GM21423 (cell line): ENCODE measurements around the gene OSBPL8.

Experiments used
- ATAC-seq: cut with Tn5 transposase; IDR thresholded peaks from one replicate; pipeline ENCODE4 v1.9.1; 2021; ENCODE audit warnings: mild to moderate bottlenecking, moderate library complexity; ENCODE audit not compliant: unreplicated experiment

The OSBPL8 gene

DNA sequence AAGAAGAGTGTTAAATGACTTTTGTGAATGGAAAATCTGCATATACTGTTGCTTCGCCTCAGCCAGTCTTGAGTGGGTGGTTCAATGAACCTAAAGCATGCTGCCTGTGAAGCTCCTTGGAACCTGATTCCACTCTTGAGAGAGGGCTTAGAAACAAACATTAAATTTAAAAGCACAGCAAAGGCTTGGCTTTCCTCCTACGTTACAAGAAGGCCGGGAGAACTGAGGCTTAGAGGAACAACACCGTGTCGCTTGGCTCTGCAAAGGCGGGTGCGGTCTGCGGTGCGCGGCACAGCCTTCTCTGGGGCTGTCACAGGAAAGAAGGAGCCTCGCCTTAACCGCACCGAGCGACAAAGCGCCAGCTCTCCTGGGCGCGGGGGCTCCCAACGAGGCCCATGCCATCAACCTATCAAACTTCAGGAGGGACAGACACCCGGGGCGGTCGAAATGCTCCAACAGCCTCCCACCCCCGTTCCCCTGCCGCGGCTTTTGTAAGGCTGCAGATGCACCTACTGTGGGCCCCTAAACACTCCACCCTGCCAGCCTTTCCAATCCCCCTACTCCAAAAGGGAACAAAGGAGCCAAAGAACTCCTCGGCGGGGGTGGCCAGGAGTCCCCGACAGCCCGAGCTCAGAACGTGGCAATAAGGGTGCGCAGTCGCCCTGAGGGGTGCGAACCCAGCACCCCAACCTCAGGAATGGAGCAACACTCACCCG is 729 bp downstream of the OSBPL8 start:
- peak; percentile 56 for ATAC-seq

DNA sequence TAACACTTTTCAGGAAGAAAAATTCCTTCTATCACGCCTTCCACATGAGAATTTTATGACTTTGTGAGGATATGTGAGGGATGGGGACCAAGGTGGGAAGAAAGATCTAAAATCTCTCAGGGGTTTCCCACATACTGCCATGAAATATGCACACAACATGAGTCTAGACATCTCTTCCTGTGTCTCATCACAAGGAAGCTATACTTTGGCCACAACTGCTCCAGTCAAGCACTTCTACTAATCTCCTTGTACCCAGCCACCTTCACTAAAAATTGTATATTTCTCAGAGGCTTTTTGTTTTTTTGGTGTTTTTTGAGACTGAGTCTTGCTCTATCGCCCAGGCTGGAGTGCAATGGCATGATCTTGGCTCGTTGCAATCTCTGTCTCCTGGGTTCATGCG is 3.2 kb downstream of the OSBPL8 start:
- no peak for ATAC-seq

DNA sequence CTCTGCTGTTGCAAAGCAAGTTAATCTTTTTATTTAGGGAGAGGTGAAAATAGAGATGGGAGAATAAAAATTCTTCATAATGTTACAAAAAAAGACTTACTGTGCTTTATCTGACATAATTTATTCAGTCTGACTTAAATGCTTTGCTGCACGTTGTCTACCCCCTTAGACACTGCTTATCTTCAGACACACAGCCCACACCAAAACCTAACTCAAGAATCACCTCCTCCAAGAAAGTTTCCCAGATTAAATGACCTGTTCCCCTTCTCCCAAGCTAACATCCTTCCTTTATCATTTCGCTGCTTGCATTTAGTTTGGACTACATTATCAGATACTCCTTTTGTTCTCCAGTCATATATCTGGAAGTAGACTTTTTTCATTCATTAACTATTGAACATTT is 3.8 kb downstream of the OSBPL8 start:
- no peak for ATAC-seq

DNA sequence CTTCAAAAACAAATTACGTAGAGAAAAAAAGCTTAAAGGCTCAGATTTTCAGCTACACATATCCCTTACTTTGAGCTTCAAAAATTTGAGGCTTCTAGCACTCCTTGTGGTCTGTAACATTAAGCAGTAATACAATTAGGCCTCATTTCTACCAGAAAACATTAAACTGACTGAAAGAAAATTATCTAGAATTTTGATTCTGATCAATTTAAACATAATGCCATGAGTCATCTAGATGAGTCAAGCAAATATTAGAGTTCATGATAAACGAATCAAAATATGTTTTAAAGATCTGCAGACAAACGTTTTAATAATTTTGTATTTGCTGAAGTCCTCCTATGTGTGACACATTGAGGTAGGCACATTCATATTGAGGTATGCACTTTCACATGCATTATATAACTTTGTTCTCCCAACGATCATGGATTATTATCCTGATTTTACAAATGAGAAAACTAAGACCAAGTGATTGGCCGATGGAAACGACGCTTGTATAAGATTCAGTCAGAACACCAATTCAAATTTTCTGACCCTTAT is 4.3 kb downstream of the OSBPL8 start:
- no peak for ATAC-seq

DNA sequence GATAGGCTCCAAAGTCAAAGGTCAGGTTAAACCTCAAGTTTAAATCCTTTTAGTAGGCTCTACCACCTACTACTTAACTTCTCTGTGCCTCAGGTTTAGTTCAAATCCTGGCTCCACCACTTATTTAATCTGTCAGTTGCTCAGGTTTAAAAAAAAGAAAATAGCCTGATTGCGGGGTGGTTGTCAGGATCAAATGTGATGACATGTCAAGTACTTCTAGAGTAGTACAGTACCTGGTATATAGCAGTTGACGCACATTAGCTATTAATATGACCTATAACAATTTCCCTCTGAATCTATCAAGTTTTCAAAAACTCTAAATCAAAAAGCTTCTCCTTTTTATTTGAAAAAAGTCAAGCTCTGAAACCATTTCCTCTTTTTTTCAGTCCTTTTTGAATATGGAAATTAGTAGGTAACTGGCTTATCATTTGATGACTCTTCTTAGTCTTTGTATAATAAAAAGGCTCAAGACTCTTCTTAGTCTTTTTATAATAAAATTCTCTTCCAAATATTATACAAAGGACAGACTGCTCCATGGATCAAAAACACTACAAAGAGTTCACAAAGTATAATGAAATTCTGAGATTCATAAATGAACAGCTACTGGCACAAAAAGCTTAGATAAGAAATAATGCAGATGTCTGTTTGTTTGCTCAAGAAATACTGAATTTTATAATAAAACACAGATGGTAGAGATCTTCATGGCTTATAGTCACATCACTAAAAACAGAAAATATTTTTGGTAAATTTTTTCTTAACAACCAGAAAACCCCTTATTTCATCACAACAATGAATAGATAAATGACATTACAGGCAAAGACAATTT is 5.0 kb downstream of the OSBPL8 start:
- ATAC-seq: no peak

DNA sequence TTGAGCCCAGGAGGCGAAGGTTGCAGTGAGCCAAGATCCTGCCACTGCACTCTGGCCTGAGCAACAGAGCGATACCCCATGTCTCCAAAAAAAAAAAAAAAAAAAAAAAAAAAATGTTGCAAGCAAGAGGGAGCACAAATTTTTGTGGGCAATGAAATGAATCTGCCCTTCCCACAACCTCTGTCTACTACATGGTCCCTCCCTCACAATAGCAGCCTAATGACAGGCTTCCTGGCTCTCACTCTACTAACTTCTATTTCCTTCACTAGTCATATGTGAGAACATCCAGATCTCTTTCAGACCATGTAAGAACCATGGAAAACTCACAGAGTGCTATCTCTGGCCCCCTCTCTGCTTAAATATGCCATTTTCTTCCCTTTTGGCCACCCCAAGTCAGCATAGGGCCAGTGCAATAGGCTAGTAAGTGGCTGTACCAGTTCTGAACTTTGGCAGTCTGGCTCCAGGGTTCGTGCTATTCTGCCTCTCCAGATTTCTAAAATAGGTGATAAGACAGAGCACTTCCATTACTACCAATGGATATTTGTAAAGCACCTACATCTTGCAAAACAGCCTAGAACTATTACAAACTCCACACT is 7.1 kb downstream of the OSBPL8 start:
- ATAC-seq: no peak

DNA sequence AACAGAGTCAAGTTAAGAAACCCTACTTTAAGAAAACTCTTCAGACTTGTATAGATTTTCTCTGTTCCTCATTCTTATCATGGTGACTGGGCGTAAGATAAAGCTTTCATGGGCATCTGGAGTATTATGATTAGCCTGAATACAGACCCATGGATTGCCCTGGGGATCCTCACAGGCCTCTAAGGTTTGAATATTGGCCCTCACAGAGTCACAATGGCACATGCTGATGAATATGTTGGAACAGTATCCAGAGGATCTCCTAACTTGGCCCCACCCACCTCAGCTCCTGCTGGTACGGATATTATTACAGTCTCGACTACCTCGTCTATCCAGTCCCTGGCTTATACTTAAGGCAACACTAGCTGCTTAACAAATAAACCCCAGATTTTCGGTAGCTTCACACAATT is 8.1 kb downstream of the OSBPL8 start:
- no peak for ATAC-seq

DNA sequence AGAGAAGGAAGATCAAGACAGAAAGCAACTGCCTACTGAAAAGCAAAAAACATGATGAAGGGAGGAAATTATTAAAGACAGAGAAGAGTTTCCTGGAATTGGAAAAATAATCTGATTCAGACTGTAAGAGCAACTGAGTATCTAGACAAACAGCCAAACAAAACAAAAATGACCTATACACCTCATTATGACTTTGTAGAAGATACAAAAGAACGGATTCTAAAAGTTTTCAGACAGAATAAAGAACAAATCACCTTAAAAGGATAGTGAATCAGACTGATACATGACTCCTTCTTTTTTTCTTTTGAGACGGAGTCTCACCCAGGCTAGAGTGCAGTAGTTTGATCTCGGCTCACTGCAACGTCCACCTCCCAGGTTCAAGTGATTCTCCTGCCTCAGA is 10.4 kb downstream of the OSBPL8 start:
- ATAC-seq: no peak

DNA sequence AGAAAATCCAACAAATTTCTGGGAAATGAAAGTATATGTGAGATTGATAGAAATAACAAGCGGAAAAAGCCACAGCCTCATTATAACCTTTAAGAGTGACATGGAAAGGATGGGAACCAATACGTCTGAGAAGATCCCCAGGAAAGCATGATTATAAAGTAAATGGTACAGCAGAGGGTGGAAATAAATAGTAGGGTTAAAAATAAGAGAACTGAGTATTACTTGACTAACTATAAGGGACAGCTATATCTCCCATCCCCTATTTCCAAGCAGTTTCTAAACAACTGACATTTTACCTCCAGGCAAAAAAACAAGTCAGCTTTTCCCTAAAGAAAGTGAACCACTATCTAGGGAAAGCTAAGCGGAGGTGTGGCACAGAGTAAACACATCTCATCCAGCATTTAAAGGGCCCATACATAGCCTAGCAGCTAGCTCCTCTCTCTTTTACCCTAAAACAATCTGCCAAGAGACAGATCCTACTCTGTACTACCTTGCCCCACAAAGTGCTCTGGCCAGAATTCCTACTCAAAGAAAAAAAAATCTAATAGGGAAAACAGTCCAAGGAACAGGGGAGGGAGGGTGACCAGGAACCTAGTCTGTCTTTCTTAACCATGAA is 11.2 kb downstream of the OSBPL8 start:
- ATAC-seq: no peak

DNA sequence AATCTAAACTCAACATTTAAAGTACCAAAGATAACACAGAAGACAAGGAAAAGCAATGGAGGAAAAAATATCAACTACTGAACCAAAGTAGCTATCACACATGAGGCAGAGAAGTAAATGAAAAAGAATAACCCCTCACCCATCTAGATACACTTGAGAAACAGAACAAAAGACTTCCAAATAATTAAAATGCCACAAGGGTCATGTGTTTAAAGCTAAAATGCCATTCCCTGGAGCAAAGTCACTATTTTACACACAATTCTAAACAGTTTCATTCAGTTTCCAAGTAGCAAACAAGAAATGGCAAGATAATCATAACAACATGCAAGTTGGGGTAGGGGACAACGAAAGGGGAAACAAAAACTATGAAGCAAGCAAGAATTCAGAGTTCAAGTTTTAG is 12.0 kb downstream of the OSBPL8 start:
- no peak for ATAC-seq

DNA sequence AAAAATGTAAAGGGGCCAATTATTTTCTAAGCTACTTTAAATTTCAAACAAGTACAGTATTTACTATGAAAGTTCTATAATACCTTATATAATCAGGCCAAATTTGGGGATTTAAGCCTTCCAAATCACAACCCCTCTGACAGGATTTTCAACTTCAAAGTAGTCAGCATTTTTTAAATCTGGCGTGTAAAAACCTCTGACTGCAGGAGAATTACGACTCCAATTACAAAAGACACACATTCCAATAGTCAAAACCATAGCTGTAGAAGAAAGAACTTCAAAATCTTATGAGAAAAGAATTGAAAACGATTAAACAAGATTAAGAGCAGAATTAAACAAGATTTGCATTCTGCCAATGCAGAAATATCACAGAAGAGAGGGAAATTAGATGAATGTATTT is 12.7 kb downstream of the OSBPL8 start:
- ATAC-seq: no peak

DNA sequence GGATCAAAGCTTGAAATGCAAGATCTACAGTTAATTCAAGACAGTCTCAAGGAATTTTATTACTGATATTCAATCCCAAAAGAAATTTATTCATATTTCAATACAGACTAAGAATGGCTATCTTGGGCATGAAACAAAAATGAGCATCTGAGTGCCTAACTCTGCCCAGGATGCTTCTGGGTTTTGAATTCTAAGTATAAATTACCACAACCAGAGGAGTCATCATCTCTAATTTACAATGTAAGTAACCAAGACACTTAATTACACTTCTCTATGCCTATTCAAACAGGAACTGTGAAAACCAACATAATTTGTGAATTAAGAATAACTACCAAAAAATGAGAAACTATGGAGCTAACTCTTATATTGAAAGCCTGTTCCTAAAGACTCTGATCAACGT is 14.1 kb downstream of the OSBPL8 start:
- no peak for ATAC-seq

DNA sequence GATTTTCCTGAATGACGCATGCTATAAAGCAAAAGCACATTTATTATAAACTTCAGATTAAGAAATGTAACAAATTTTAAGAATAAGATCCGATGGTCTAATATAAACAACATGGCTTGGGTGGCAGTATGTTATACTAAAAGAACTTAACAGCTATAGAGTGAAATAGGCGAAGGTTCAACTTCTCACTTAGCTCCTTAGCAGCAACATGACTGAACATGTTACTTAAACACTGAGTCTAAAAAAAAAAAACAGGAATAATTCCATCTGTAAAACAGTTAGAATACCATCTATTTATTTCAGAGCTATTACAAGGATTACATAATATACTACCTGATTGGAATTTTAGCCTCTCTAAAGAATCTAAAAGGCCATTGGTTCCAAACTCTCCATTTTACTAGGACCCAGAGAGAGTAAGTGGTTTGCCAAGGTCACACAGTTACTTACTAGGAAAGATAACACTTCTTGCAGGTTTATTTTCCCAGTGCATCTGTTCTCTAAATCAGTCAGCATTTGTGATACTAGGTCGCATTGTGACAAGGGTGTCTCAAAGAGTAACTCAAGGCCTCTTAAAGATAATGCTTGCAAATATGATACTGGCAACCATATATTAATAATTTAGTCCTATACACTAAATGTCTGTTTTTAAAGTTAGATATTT is 14.8 kb downstream of the OSBPL8 start:
- no peak for ATAC-seq

DNA sequence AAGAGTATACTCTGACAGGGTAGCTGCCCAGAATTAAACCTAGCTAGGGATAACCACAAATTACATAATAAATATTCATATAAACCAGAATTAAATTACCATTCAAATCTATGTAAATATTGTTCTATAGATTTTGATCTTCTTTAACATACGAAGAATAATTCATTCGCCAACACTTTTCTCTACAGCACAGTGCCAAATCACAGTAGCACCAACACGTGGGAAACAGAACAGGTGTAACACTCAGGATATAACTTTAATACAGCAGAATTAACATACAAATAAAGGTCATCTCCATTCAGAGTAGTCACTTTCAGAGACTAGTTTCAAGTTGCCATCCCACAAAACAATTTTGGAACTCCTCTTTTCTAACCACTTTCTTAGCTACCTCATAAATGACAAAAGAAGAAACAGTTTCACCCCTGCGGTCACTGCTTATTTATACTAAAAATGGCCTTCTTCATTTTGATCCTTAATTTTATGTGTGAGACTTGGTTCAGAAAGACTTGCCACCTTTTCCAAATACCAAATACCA is 15.7 kb downstream of the OSBPL8 start:
- ATAC-seq: no peak

DNA sequence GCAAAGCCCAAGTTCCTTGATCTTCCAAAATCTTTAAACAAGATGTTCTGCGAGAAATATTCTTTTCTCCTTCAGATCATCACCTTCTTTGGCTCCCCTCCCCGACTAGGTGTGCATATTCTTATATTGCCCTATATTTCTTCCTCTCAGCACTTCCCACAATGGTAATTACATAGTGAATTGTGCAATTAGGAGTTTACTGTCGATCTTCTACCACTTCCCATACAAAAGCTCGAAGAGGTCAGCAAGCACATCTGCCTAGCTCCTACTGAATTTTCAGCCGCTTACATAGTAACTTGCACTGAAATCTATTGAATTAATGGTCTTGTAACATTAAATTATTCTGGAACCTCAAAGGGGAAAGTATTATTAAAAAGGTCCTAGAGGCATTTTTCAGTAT is 16.7 kb downstream of the OSBPL8 start:
- ATAC-seq: no peak

DNA sequence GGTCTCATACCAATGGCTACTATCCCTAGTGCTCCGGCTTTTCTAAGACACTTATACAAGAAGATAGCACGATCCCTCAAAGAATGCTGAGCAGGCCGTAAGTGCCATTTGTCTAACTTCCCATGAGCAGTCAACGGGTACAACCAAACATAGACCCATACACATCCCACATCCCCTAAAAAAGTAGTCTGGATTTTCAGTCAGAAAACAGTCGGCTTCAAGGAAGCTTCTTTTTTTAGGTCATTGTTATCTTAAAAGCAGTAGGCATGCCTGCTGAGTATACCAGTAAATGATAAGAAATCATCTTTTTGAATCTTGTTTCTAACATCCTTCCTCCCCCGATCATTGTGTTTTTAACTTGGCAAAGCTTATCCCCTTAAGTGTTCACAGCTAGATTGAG is 19.8 kb downstream of the OSBPL8 start:
- ATAC-seq: no peak

DNA sequence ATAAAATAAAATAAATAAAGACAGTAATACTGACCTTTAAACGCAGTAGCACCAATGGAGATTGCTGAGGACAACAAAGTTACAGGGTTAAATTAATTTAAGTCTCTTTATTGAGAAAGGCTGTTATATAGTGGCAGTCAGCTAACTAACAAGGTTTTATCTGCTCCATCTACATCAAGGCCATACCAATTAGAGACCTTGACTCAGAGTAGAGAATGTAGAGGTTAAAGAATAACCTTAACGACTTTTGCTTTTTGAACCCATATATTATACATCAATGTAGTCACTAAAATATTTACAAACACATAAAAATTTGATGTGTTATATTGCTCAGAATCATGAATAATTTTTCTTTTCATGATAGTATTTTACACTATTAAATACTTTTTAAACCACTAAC is 21.6 kb downstream of the OSBPL8 start:
- no peak for ATAC-seq

DNA sequence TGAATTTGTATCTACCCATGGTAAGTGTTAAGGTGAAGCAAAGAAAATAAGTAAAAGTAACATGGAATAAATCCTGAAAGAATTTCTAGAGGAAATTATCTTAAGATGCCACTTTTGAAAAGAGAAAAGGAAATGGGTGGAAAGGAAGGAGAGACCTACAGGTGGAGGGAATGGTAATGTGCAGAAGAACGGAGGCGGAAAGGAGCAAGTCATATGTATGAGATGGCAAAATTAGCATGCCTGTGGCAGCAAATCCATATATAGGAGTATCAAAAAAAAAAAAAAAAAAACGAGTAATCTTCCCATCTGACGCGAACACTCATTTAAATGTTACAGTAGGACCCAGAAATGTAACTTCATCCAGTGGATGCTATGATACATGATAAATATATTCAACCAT is 23.0 kb downstream of the OSBPL8 start:
- ATAC-seq: no peak

DNA sequence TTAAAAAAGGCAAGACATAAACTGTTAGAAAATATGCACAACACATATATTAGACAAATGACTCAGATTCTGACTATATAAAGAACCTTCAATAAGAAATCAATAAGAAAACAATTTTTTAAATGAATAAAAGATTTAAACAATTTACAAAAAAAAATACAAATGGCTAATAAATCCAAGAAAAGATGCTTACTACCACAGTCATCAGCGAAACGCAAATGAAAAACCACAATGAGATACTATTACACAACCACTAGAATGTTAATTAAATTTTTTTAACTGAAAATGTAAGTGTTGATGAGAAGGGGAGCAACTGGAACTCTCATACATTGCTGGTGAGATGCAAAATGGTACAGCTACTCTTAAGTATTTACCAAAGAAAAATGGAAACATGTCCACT is 24.4 kb downstream of the OSBPL8 start:
- no peak for ATAC-seq

DNA sequence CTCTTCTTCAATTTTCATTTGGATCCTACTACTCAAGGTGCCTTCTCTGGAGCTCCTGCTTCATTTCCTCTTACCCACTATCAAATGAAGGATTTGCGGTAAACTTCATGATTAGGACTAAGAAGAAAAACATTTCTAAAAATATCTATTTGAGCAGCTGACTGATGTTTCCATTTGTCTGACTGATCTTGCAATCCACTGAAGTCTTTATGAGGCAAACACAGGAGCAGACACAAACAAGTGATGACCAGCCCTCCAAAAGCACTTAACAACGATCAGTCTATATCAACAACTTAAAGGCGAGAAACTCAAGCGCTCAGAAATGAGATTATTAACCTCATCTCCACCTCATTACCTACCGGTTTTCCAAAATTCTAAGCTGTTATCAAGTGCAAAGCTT is 26.2 kb downstream of the OSBPL8 start:
- ATAC-seq: no peak

DNA sequence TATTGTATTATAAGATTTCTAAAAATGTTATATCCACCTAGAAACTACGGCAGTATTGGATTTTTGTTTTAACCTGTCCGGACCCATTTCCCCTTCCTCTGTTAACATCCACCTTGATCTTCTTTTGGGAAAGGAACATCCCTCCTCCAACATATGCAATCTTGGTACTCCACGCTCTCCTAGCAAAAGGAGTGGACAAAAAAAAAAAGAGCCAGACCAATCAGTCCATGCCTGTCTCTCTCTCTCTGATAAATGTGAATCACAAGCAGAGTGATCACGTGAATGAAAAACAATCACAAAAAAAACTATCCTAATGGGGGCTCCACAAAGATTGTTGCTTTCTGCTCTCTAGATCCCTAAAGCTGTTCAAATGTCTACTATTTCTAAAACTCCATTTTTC is 27.1 kb downstream of the OSBPL8 start:
- ATAC-seq: no peak
